ENCODE data around the gene CDCA8. TPM values are rescaled to one million over a fixed set of nuclear protein-coding genes. Genes with fewer than 3 reads are reported as not detected.

The CDCA8 gene
- total RNA-seq, 1 experiment from 2014 or later = 3.3 TPM

DNA sequence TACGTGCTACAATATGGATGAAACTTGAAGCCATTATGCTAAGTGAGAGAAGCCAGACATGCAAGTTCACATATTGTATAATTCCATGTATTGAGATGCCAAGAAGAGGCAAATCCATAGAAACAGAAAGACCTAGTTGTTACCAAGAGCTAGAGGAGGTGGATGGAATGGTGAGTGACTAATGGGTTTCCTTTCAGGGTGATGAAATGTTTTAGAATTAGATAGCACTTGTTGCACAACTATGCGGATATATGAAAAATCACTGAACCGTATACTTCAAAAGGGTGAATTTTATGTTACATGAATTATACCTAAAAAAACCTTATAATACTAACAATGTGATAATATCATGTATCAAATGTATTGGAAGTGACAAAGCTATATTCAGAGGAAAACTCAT, 54.5 kb downstream of the CDCA8 start:
- in situ Hi-C loops (cut with HindIII; ENCODE audit: low pct_unique_long_range_greater_than_20kb, low sequenced_read_pairs) = no loop called here
- DNase-seq (ENCODE audit: low read depth, low spot score) = no peak

DNA sequence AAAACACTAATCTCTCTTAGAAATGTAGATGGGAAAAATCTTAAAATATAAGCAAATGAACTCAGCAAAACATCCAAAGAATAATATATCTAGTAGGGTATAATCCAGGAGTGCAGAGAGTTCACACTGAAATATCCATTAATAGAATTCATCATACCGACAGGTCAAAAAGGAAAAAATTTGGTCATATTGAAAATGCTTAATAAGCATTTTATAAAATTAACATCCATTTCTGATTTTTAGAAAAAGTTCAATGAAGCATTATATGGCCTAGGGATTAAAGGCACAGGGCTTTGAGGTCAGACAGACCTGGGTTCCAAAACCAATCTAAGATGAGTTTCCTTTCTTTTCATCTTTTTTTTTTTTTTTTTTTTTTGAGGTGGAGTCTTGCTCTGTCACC, 56.2 kb downstream of the CDCA8 start:
- in situ Hi-C loops (cut with HindIII; ENCODE audit: low pct_unique_long_range_greater_than_20kb, low sequenced_read_pairs) = no loop called here
- no peak for DNase-seq (ENCODE audit: low read depth, low spot score)

DNA sequence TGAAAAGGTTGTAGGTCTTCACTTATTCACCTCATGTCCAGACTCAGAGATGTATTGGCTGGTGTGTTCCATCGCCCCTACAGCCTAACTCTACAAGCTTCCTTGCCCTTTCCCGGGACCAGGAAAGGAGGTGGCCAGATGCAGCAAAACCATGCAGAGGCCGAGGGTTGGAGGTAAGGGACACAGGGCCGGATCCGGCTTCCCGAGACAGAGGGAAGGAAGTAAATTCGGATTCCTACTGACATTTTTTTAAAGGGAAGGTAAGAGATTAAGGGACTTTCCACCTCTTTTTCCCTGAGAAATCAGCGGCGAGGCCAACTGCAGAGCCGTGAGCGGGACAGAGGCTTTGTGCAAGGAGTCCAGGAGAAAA, 59.9 kb downstream of the CDCA8 start:
- no peak for DNase-seq (ENCODE audit: low read depth, low spot score)
- in situ Hi-C loops (cut with HindIII; ENCODE audit: low pct_unique_long_range_greater_than_20kb, low sequenced_read_pairs) = no loop called here

DNA sequence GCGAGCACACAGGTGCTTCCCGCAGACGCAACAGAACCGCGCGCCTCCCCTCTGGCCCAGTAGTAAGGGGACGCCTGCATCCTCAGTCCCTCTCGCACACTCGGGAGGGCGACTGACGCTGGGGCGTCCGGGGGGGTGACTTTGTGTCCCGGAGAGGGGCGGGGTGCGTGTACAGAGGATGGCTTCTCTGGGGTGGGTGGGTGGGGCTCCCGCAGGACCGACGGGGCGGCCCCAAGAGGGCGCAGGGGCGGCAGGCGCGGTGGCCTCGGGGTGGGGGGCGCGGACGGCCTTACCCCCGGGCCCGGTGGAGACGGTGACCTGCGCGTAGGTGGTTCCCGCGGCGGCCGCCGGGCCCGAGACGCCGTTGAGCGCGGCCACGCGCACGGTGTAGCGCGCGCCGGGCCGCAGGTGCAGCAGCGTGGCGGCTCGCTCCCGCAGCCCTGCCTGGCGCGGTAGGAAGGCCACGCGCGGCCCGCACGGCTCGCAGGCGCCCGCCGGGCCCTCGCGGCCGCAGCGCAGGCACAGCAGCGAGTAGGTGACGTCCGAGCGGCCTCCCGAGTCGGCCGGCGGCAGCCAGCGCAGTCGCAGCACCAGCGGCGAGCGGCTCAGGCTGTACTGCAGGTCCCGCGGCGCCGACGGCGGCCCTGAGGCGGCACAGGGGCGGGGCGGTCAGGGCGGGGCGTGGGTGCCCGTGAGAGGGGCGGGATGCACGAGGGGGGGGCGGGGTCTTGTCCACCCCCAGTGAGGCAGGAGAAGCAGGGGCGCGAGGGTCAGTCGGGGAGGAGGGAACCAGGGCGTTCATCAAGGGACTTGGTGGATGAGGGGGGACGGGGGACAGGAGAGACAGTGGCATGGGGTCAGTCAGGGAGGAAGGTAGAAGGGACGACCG, 60.5 kb downstream of the CDCA8 start:
- no peak for DNase-seq (ENCODE audit: low read depth, low spot score)
- in situ Hi-C loops (cut with HindIII; ENCODE audit: low pct_unique_long_range_greater_than_20kb, low sequenced_read_pairs) = no loop called here

DNA sequence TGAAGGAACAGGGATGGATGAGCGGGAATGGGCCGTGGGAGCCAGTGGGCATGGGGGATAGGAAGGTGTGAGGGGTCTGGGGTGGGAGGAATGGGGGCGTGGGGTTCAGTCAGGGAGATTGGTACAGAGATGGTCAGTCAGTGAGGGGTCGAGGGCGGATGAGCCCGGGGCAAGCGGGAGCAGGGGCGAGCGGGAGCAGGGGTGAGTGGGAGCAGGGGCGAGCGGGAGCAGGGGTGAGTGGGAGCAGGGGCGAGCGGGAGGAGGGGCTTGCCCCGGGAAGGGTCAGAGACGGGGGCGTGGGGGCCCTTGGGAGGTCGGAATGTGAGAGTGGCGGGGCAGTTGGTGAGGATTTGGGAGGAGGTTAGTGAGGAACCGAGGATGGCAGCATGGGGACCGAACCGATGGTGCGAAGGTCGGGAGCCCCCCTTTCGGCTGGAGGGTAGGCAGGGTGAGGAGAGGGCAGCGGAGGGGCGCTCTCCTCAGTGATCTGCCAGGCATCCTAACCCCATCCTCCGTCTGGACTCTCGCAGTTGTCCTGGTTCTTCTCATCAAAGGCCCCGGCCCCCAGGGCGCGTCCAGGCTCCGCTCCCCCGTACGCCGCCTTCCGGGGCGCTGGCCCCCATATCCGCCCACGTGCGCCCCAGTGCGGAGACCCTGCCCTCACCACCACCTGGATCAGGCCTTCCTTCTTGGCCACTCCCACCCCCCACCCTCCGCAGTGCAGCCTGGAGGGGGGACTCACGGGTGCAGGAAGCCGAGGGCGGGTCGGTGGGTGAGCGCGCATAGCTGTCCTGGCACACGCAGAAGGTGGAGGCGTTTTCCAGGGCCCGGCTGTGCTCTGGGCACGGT, 61.4 kb downstream of the CDCA8 start:
- DNase-seq (ENCODE audit: low read depth, low spot score) = no peak
- in situ Hi-C loops (cut with HindIII; ENCODE audit: low pct_unique_long_range_greater_than_20kb, low sequenced_read_pairs) = no loop called here

DNA sequence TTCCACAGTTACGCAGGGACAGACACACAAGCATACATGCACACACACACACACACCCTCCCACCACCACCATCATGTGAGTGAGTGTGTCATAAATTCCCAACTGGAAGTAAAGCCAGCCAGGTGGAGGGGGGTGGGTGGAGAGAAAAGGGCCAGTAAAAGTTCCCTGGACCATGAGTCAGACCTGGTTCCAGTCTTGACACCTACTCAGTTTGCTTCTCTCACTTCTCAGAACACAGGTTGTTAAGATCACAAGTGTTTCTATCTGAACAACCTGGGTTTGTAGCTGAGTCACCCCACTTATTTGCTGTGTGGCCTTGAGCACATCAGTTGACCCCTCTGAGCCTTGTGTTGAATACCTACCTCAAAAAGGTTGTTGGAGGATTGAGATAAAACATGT, 63.0 kb downstream of the CDCA8 start:
- no peak for DNase-seq (ENCODE audit: low read depth, low spot score)
- in situ Hi-C loops (cut with HindIII; ENCODE audit: low pct_unique_long_range_greater_than_20kb, low sequenced_read_pairs) = no loop called here

DNA sequence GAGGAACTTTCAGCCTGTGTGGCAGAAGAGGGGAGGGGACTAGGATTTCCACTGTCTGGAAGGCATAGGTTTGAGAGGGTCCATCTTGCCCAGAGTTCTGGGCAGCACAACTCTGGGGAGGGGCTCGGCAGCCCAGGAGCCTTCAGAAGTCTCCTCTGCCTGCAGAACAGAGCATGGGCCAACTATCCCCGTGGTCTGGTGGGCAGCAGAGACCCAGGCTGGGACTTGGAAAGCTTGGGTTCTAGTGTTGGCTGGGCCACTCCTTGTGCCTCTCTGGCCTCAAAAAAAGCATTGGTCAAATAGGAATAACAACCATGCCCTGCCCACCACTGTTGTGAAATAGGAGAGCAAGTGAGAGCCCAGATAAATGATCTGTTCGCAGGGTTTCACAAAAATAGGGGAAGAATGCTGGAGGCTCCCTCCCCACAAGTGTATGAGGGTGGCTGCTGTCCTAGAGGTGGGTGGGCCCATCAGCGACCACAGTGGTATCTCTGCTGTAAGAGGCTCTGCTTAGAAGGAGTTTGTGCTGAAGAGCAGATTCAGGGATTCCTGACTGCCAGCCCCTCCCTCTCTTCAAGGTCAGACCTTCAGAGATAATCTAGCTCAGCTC, 63.7 kb downstream of the CDCA8 start:
- in situ Hi-C loops (cut with HindIII; ENCODE audit: low pct_unique_long_range_greater_than_20kb, low sequenced_read_pairs) = no loop called here

More for the DNA sequence above, 63.7 kb downstream of the CDCA8 start:
- DNase-seq (ENCODE audit: low read depth, low spot score) = no peak

Small RNA genes lying within 50 kb of the gene (small RNA-seq; reads per million reads assigned to genes)
- gene RF00019 = 0 reads per million in 2 experiments

Other genes starting within 250 kb of the CDCA8 start
- gene ZC3H12A, start 217.9 kb upstream of the CDCA8 start, total RNA-seq (2014; rRNA removed; shearing (Covaris generic)) = 1.5 and 3.4 TPM in 2 replicates
- 68.2 and 71.3 TPM in 2 replicates for gene MEAF6, start 177.8 kb upstream of the CDCA8 start, total RNA-seq (2014; rRNA removed; shearing (Covaris generic))
- gene SNIP1, start 138.2 kb upstream of the CDCA8 start, total RNA-seq (2014; rRNA removed; shearing (Covaris generic)) = 7.4 and 7.7 TPM in 2 replicates
- gene DNALI1, start 135.6 kb upstream of the CDCA8 start, total RNA-seq (2014; rRNA removed; shearing (Covaris generic)) = not detected in 2 replicates
- gene GNL2, start 96.6 kb upstream of the CDCA8 start, total RNA-seq (2014; rRNA removed; shearing (Covaris generic)) = 77.8 and 87.0 TPM in 2 replicates
- gene RSPO1, start 57.6 kb upstream of the CDCA8 start, total RNA-seq (2014; rRNA removed; shearing (Covaris generic)) = not detected in 2 replicates
- gene EPHA10, start 72.6 kb downstream of the CDCA8 start, total RNA-seq (2014; rRNA removed; shearing (Covaris generic)) = 0.13 and 0.32 TPM in 2 replicates
- gene MANEAL, start 101.3 kb downstream of the CDCA8 start, total RNA-seq (2014; rRNA removed; shearing (Covaris generic)) = 22.3 and 27.3 TPM in 2 replicates
- 27.6 and 33.7 TPM in 2 replicates for gene C1orf122, start 115.3 kb downstream of the CDCA8 start, total RNA-seq (2014; rRNA removed; shearing (Covaris generic))
- gene YRDC, start 115.7 kb downstream of the CDCA8 start, total RNA-seq (2014; rRNA removed; shearing (Covaris generic)) = 55.2 and 58.2 TPM in 2 replicates
- gene MTF1, start 167.1 kb downstream of the CDCA8 start, total RNA-seq (2014; rRNA removed; shearing (Covaris generic)) = 1.4 and 1.6 TPM in 2 replicates